ENCODE results near the gene DCAF7.
A peak's percentile ranks its signal among the peaks of the same experiment; 100 is the strongest.

DCAF7 gene

DNA sequence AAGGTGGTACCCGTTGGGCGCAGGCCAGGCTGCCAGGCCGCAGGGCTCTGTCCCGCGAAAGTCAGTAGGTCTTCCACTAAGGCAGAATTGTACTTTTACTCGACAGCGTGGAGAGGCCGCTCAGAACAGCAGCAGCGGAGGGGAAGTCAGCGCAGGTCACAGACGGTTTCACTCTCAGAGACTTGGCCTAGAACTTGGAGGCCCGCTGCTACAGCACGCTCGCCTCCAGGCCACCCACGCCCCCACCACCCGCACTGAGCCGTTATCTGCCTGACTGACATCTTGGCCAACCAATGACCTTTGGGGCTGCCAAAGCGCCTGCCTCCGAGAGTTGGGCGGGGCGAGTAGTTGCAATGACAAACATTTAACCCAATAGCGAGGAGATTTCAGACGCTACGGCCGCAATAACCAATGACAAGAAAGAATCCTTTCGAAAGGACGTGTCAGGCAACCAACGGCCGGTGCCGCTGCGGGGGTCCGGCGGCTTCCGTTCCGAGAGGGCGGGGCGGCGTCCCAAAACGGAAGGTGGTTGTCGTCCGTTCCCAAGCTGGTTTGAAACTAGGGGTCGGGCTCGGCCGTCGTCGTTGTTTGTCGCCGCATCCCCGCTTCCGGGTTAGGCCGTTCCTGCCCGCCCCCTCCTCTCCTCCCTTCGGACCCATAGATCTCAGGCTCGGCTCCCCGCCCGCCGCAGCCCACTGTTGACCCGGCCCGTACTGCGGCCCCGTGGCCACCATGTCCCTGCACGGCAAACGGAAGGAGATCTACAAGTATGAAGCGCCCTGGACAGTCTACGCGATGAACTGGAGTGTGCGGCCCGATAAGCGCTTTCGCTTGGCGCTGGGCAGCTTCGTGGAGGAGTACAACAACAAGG, at the start of gene DCAF7:
Gene DCAF7, plus strand, starts transcription at position 532 of the 871 bp plus-strand sequence. Its CDS starts 201 bp downstream, at position 733.
- peak; percentile 92 for DNase-seq

GRCh38 chr17:63500543-63501390, 49.5 kb upstream of the DCAF7 start:
- DNase-seq, result no peak

- no peak for DNase-seq
Observed at GRCh38 chr17:63503341-63503705, 47.0 kb upstream of the DCAF7 start.

DNA sequence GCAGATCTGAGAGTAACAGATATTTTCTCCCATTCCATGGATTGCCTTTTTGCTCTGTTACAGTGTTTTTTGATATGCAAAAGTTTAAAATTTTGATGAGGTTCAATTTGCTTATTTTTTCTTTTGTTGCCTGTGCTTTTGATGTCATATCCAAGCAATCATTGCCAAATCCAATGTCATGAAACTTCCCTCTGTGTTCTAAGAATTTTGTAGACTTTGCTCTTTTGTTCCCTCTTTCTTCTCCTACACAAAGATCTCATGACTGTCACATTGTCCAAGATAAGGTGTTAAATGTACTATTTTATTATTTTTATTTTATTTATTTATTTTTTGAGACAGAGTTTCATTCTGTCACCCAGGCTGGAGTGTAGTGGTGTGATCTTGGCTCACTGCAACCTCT, 46.0 kb upstream of the DCAF7 start:
- DNase-seq, result no peak

- DNase-seq, result no peak
Observed at GRCh38 chr17:63505341-63505740, 44.9 kb upstream of the DCAF7 start.

GRCh38 chr17:63506627-63507026, 43.6 kb upstream of the DCAF7 start:
- DNase-seq, result no peak

- no peak for DNase-seq
Observed at GRCh38 chr17:63511331-63511730, 38.9 kb upstream of the DCAF7 start.

GRCh38 chr17:63512388-63512787, 37.9 kb upstream of the DCAF7 start:
- DNase-seq, result no peak

- no peak for DNase-seq
Observed at GRCh38 chr17:63512896-63513644, 37.2 kb upstream of the DCAF7 start.

DNA sequence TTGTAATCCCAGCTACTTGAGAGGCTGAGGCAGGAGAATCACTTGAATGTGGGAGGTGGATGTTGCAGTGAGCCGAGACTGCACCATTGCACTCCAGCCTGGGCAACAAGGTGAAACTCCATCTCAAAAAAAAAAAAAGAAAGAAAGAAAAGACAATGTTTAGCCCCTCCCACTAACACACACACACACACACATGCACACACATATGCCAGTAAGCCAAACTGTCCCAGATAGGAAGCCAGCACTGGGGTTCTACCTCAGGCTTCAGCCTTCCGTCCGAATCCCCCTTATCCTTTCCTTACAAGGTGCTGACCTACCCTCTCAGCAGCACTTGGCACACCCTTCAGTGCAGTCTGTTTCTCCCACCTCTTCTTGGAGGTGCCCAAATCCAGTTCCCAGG, 35.8 kb upstream of the DCAF7 start:
- peak; percentile 53 for DNase-seq

DNA sequence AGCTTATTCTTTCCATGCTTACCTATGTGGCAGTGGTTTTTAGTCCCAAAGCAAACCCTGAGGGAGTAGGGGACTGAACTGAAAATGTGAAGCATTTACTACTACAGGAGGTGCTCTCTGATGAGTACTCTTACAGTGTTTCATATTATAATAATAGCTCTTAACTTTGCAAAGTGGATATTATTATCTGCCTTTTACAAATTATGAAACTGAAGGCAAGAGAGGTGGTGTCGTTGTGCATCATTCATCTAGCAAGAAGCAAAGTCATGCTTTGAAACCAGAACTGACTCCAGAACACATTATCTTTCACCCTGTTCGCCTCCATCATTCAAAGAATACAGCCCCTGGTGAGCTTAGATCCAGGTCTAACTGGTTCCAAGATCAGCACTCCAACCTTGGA, 35.3 kb upstream of the DCAF7 start:
- DNase-seq, result no peak

DNA sequence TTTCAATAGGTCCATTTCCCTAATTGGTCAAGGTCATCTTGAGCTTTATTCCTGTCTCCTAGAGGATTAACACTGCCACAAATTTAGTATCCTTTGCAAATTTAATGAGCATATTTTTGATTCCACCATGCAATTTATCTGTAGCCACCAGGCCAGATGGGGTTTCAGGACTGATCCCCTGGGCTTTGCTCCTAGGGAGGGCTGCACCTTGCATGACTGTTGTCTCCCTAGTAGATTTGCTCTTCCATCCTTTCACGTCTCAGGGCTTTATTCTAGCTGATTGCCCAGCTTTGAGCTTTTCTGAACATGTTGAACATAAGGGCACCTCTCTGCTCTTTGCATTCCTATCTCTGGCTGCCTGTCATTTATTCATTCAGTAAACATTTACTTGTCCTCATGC, 34.9 kb upstream of the DCAF7 start:
- no peak for DNase-seq

GRCh38 chr17:63516910-63517824, 33.1 kb upstream of the DCAF7 start:
- no peak for DNase-seq

DNA sequence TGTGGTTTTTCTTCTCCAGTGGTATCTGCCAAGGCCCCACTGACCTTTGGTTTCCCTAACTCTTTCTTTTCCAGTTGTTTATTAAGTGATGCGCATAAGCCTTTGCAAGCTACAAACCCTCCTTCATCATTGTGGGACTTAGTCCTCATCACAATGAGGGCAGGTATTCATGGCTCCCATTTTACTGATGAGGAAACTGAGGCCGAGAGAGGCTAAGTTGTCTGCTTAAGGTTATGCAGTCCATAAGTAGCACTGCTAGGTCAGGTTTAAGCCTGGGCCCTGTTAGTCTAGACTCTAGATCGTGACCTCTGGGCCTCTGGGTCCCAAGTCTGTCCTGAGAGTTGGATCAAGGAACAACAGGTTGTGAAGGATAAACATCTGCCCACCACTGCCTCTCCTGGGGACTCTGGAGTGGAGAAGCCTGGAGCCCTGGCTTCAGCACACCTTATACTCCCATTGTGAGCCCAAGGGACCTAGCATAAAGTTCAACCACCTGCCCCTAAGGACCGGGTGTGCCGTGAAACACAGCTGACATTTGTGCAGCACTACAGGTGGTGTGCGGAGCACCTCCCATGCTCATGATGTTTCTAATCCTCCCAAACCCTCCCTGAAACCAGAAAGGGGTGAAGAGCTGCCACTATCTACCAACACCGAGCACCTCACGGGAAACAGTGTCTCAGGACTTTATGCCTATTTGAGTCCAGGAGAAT, 32.3 kb upstream of the DCAF7 start:
- no peak for DNase-seq

DNA sequence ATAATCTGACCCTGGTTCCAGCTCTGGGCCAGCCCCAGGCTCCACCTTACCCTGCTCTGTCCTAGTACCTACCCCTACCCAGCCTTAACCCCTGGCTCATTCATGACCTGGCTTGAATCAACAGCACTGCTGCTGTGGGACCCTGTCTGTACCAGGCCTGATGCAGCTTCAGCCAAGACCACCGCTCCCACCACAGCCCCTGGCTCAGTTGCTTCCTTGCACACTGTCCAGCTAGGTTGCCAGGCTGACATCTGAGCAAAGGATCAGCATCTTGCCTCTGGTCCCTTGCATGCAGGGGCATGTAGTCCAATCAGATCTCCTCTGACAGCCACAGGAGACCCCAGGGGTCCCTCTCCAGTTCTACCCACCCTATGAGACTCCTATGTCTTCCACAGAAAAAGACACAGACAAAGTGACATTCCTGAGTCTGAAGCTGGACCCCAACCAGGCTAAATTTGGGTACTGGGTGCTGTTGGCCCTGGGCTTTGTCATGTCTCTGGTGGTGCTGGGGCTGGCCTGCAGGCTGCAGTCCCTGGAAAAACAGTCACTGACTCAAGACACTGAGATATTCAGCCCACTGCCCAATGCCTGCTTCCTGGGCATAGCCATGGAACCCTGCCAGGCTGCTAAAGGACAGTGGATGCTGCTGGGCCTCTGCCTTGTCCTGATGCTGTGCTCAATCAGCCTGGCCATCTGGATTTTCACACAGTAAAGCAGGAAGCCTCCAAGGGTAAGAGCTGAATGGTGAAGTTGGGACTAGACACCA, 31.0 kb upstream of the DCAF7 start:
- DNase-seq, result no peak

GRCh38 chr17:63519972-63520882, 30.1 kb upstream of the DCAF7 start:
- peak; percentile 21 for DNase-seq

DNA sequence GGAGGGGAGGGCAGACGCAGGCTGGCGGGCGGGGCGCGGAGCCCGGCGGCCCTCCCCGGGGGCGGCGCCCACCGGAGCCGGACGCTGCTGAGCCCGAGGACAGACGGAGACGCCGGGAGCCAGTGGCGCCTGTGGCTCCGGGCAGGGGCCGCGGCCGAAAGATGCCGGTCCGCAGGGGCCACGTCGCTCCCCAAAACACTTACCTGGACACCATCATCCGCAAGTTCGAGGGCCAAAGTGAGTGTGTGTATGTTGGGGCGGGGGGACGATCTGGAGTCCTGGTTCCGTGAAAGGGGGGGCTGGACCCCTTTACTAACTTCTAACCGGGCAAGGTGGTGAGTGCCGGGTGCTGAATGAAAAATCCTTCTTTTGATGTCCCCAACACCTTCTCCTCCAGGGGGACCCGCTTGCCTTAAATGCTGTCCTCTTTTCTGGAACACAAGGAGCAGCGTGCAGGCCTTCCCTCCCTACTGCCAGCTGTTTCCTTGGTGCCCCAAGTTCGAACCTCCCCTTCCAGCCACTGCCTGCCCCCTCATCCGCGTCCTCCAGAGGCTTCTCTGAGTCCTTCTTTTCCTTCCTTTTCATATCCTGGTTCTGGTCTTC, 26.9 kb upstream of the DCAF7 start, which contains the start of gene KCNH6:
Gene KCNH6, plus strand, starts transcription at position 106 of the 603 bp plus-strand sequence. Its CDS starts 56 bp downstream, at position 162.
- DNase-seq, result no peak

GRCh38 chr17:63524051-63524450, 26.2 kb upstream of the DCAF7 start:
- no peak for DNase-seq
